Gastroesophageal sphincter (tissue), 3 donors: ENCODE measurements around the gene DUOX2.

ENCODE experiments used
- CTCF ChIP-seq, 4 experiments: fragments of 200-600 bp in 2 of 4; fragments of 450-650 bp in 2 of 4; sonication (generic) in 1 of 4; IDR thresholded peaks; one replicate each; pipeline ENCODE4 v1.5.1; 2017 to 2019; ENCODE audit warnings: antibody characterized with exemption in 4 of 4, mild to moderate bottlenecking in 2 of 4, moderate library complexity in 2 of 4
- EP300 ChIP-seq: sonication (generic); formaldehyde crosslinking; IDR thresholded peaks from one replicate; pipeline ENCODE4 v1.6.1; 2017; ENCODE audit warnings: antibody characterized with exemption, mild to moderate bottlenecking
- POLR2A ChIP-seq, 2 donors: fragments of 450-650 bp; IDR thresholded peaks; one replicate each; pipeline ENCODE4 v1.6.1; 2017; ENCODE audit warnings: antibody characterized with exemption in 2 of 2, mild to moderate bottlenecking in 2 of 2, moderate library complexity in 1 of 2
- POLR2AphosphoS5 ChIP-seq: sonication (generic); formaldehyde crosslinking; IDR thresholded peaks from one replicate; pipeline ENCODE4 v1.6.1; 2017; ENCODE audit warnings: antibody characterized with exemption

- TF ChIP-seq CTCF (IDR thresholded peaks at IDR 0.05), result no peak
- no peak for TF ChIP-seq POLR2AphosphoS5
- no peak for TF ChIP-seq POLR2A (IDR thresholded peaks at IDR 0.05)
- no peak for TF ChIP-seq EP300
Observed at GRCh38 chr15:45114751-45115085, 746 bp upstream of the DUOX2 start.
